Stimulated activated CD4-positive, alpha-beta T cell treated with anti-CD3 and anti-CD28 coated beads, TNF-alpha, amount 100 ng/mL, for 48 hours (primary cell): ENCODE results near the gene ODAD2.
A peak's percentile ranks its signal among the peaks of the same experiment; 100 is the strongest.
"Not testable (repeated sequence)": the region's sequence is repeated elsewhere in the genome, so short reads cannot be mapped to it uniquely, and the experiment has no call there.

Source experiments
- DNase-seq, 3 donors: peaks; one replicate each; pipeline ENCODE4 v3.0.0-alpha.2; 2020; ENCODE audit warnings: low read depth in 3 of 3

Gene ODAD2

GRCh38 chr10:27998954-27999275, at the start of gene ODAD2:
TSS of gene ODAD2 (minus strand) at chr10:27999079. CDS start at chr10:27995142, 3,937 bp downstream.
- DNase-seq: peak in 1 of 3 donors; percentile 4

- DNase-seq: no peak
Measured at GRCh38 chr10:28047061-28047460, 48.2 kb upstream of the ODAD2 start.

DNA sequence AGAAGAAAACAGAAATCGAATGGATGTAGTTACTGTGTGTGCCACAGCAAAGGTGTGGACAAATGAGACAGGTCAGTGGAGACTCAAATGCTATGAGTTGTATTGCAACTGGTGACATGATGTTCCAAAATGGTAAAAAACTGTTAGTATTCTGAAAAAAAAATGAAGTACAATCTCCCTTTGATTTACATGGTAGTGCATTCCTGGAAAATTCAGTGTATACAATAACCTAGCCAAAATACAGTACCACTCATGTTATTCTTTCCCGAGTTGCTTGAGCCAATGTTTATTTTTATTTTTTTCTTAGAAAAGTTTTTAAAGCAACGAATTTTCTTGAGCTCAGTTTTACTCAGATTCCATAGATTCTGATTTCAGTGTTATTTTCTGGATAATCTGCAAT, 47.7 kb upstream of the ODAD2 start:
- DNase-seq: no peak

DNA sequence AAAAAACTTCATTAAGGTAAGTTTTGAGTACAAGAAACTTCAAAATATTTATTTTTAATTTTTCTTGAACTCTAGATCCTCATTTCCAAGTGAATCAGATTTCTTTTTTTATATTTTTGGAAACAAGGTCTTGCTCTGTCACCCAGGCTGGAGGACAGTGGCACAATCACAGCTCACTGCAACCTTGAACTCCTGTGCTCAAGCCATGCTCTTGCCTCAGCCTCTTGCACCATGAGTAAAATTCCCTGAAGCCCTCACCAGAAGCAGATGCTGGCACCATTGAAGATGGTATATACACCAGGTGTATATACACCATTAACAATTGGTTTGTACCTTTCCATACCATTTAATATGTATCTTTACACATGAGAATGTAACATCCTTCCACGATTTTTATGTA, 45.1 kb upstream of the ODAD2 start:
- no peak for DNase-seq

DNA sequence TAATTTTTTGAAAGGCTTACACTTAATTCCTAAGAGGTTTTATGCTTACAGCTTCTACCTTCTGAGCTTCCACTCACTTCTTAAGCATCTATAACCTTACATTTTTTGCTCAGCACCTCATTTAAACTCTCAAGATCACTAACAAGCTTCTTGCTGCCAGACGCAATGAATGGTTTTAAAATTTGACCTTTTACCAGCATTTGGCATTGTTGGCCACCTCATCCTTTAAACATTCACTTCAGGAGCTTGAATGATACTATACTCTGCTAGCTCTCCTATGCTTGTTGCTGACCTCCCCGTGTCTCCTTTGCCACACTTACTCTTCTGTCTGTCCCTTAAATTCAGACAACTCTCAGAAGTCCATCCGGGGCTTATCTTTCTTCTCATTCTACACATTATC, 37.7 kb upstream of the ODAD2 start:
- DNase-seq: no peak

DNA sequence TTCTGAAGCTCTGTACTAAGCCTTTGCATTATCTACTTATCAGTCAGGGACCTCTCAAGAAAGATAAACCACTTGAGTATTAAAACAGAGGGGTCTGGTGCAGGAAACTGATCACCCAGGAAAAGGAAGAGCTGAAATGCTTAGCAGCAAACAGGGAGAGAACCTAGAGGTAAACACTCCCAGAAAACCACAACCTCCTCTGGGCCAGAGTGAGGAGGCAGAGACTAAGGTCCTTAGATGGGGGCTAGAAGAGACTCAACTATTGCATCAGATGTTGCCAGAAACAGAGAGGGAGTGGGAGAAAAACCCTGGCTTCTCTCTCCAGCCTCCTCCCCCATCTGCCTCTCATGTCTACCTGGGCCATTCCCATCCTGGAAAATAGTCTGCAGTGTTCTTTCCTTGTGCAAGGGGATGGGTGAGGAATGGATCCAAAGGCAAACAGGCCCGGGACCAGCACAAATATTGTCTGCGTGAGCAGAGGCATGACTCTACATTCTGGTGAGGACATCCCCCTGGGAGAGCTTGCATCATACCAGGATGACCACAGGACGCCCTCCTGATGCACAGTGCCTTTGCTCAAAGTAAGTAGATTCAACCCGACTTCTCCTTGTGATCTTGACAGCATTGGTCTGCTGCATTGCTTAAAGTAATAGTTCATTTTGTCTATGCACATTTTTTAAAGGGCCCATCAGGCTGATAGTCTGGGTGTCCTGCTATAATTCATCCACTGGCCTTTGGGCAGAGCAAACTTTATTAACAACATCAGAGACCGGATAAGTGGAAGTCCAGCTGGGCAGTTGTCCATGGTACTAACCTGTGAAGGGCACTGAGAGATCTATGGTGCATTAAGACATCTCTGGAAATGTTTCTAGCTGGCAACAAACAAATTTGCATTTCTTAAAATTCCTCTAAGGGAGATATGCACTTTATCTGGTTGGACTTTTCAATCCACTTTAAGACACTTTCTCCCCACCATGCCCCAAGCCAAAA, 22.4 kb upstream of the ODAD2 start:
- no peak for DNase-seq

GRCh38 chr10:28020080-28020860, 21.4 kb upstream of the ODAD2 start:
- DNase-seq: no peak

- DNase-seq: no peak
Measured at GRCh38 chr10:28014651-28015050, 15.8 kb upstream of the ODAD2 start.

DNA sequence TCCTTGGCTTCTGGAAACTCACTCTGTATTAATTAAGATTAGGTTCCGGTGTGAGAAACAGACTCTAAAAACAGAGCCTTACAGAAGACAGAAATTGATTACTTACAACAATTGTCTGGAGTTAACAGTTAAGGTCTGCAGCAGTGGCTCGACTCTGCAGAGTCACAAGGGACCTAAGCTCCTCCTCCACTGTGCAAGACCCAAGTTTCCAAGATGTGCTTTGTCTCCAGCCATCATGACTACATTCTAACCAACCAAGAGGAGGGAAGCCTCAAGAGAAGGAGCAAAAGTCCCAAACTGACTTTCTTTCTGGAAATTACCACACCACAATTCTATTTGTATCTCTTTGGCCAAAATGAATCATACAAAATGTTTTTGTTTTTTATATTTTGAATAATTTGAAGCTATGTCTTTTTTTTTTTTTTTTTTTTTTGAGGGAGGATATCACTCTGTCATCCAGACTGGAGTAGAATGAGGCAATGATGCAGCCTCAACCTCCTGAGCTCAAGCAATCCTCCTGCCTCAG, 14.2 kb upstream of the ODAD2 start:
- no peak for DNase-seq

DNA sequence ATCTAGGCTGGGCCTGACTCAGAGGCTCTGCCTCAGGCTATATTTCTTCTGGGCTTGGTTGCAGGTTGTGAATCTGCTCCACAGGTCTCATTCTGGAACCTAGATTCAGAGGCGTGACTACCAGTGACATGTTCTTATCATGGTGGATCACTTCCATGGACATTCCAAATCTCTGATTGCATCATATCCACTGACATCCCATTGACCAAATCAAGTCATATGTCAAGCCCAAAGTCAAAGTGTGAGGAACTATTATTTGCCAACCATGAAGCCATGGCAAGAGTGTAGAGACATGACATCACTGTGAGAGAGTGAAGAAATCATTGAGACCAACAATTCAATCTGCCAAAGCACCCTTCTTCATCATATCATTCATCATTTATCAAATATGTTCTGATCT, 11.9 kb upstream of the ODAD2 start:
- no peak for DNase-seq

DNA sequence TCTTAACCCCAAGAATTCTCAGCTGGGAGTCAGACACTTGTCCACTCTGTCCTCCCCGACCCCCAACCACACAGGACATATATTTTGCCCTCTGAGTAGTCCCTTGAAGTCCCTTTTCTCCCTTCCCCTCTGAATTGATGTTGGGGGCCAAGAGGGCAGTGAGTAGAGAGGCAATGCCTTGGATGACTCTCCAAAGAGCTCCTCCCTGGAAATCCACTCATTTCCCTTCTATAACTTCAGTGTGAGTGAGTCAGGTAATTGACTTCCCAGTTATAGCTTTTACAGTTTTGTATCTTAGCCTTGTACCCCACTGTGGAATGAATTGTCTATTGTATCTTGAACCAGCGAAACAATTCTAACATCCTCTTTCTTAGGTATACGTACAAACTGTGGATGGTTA, 9.2 kb upstream of the ODAD2 start:
- no peak for DNase-seq

DNA sequence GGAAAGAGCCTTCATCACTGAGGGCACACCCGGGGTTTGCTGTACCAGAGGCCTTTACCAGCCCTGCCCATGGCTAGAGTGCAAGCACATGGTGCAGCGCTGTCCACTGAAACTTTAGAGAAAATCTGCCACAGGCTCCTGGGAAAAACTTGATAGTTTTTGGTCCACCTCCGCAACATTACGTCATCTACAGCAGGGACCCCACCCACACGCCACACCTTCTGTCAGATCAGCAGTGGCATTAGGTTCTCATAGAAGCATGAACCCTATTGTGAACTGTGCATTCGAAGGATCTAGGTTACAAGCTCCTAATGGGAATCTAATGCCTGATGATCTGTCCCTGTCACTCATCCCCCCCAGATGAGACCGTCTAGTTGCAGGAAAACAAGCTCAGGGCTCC, 2.5 kb upstream of the ODAD2 start:
- no peak for DNase-seq

- DNase-seq: no peak
Measured at GRCh38 chr10:27998178-27998953, 513 bp downstream of the ODAD2 start.

GRCh38 chr10:27997865-27998177, 1.1 kb downstream of the ODAD2 start:
- no peak for DNase-seq

- DNase-seq: no peak
Measured at GRCh38 chr10:27995311-27995710, 3.6 kb downstream of the ODAD2 start.

GRCh38 chr10:27989357-27989756, 9.5 kb downstream of the ODAD2 start:
- not testable (repeated sequence) for DNase-seq

- DNase-seq: no peak
Measured at GRCh38 chr10:27986821-27987220, 12.1 kb downstream of the ODAD2 start.

DNA sequence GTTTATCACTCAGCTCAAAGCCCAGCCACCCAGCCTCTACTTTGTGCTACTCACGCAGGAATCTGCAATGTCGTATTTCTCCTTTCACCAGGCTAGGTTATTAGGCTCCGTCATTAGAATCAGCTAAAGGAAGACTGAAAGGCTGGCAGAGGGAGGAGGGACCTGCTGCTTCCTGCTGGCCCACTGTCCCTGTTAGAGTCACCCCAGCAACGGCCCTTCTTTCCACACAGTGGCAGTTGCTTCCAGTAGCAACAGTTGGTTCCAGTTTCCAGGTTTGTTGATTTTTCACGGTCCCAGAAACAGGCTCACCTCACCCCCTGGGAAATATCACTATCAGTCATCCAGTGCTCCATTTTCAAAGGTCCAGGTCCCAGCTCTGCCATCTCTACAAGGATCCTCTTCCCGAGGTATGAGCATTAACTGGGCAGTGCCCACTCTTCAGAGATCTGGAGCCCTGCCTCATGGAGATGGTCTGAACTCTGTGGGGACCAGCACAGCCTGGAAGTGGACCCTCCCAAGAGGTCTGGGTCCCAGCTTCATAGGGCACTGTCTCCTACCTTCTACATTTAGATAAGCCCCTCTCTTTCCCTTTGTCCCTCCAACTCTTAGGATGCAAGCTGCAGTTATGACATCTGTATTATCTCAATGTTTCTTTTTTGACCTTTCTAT, 15.9 kb downstream of the ODAD2 start:
- DNase-seq: no peak

GRCh38 chr10:27981744-27982143, 17.1 kb downstream of the ODAD2 start:
- DNase-seq: no peak

GRCh38 chr10:27970795-27971194, 28.1 kb downstream of the ODAD2 start:
- DNase-seq: not testable (repeated sequence)

GRCh38 chr10:27969931-27970330, 28.9 kb downstream of the ODAD2 start:
- DNase-seq: not testable (repeated sequence)
